ENCODE results near the gene ABLIM1.

The ABLIM1 gene

GRCh38 chr10:114680543-114681117 is 22.6 kb upstream of the ABLIM1 start:
- no peak for DNase-seq (ENCODE audit: low read depth)
- TF ChIP-seq, protein P1, sequence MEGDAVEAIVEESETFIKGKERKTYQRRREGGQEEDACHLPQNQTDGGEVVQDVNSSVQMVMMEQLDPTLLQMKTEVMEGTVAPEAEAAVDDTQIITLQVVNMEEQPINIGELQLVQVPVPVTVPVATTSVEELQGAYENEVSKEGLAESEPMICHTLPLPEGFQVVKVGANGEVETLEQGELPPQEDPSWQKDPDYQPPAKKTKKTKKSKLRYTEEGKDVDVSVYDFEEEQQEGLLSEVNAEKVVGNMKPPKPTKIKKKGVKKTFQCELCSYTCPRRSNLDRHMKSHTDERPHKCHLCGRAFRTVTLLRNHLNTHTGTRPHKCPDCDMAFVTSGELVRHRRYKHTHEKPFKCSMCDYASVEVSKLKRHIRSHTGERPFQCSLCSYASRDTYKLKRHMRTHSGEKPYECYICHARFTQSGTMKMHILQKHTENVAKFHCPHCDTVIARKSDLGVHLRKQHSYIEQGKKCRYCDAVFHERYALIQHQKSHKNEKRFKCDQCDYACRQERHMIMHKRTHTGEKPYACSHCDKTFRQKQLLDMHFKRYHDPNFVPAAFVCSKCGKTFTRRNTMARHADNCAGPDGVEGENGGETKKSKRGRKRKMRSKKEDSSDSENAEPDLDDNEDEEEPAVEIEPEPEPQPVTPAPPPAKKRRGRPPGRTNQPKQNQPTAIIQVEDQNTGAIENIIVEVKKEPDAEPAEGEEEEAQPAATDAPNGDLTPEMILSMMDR (IDR thresholded peaks at IDR 0.05; ENCODE audit: low read length, missing control alignments), result no peak
- no peak overlapping the region for H3K4me3 ChIP-seq (replicated peaks; ENCODE audit: low read depth, low read length)

DNA sequence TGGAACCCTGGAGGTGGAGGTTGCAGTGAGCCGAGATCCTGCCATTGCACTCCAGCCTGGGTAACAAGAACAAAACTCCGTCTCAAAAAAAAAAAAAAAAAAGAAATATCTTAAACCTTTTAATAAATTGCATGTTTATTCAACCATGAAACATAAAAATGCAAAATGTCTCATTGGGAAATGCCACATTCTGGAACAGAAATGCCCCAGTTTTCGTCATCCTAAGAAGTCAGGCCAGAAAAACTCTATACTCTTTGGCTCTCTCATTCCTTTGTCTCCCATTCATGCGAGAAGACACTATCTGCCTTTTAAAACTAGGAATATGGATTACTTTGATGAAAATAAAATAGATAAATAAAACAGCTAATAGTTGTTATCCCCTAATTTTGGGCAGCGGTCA is 21.5 kb upstream of the ABLIM1 start:
- DNase-seq (ENCODE audit: low read depth), result no peak
- H3K4me3 ChIP-seq (replicated peaks; ENCODE audit: low read depth, low read length), result no peak overlapping the region
- TF ChIP-seq, protein P1 (IDR thresholded peaks at IDR 0.05; ENCODE audit: low read length, missing control alignments), result no peak

GRCh38 chr10:114678820-114679219 is 20.7 kb upstream of the ABLIM1 start:
- DNase-seq (ENCODE audit: low read depth), result no peak
- TF ChIP-seq, protein P1 (IDR thresholded peaks at IDR 0.05; ENCODE audit: low read length, missing control alignments), result no peak
- no peak overlapping the region for H3K4me3 ChIP-seq (replicated peaks; ENCODE audit: low read depth, low read length)

- DNase-seq (ENCODE audit: low read depth), result no peak
- TF ChIP-seq, protein P1 (IDR thresholded peaks at IDR 0.05; ENCODE audit: low read length, missing control alignments), result no peak
- no peak overlapping the region for H3K4me3 ChIP-seq (replicated peaks; ENCODE audit: low read depth, low read length)
Observed at GRCh38 chr10:114678336-114678735, 20.3 kb upstream of the ABLIM1 start.

DNA sequence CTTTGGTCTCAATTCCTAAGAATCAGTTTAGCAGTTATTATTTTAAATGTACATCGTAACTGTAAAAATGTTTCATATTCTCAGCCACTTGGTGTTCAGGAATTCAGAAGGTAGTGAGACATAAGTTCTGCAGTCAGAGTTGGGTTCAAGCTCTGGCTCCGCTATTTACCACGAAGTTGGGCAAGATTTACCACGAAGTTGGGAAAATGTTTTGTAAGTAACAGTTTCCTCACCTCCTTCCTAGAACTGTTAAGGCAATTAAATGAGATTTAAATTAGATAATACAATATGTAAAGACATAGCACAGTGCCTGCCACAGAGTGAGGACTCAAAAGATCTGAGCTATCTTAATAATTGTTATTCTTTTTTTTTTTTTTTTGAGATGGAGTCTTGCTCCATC is 16.3 kb upstream of the ABLIM1 start:
- no peak for DNase-seq (ENCODE audit: low read depth)
- TF ChIP-seq, protein P1 (IDR thresholded peaks at IDR 0.05; ENCODE audit: low read length, missing control alignments), result no peak
- H3K4me3 ChIP-seq (replicated peaks; ENCODE audit: low read depth, low read length), result no peak overlapping the region

DNA sequence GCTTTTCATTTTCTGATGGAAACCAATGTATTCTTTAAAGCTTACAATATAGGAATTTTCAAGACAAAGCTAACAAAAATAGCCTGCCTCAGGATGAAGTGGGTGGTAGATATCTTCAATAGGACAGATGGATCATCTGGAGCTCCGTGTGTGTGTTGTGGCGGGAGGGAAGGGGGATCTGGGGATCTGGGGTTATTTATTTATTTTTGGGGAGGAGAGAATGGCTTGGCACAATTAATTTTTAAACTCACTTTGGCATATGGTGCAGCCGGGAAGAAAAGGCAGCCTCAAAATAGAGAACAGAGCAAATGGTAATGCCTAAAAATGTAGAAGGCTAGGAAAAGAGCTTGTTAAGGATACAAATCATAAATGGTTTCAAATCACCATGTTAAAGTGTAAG is 11.6 kb upstream of the ABLIM1 start:
- no peak for DNase-seq (ENCODE audit: low read depth)
- TF ChIP-seq, protein P1 (IDR thresholded peaks at IDR 0.05; ENCODE audit: low read length, missing control alignments), result no peak
- H3K4me3 ChIP-seq (replicated peaks; ENCODE audit: low read depth, low read length), result no peak overlapping the region

- TF ChIP-seq, protein P1 (IDR thresholded peaks at IDR 0.05; ENCODE audit: low read length, missing control alignments), result no peak
- H3K4me3 ChIP-seq (replicated peaks; ENCODE audit: low read depth, low read length), result no peak overlapping the region
Observed at GRCh38 chr10:114668375-114669080, 10.5 kb upstream of the ABLIM1 start.

More at GRCh38 chr10:114668375-114669080, 10.5 kb upstream of the ABLIM1 start:
- DNase-seq (ENCODE audit: low read depth), result no peak

Data from fibroblast of pulmonary artery (primary cell).